Measurements from ENCODE around the gene SEL1L2.

SEL1L2 gene

GRCh38 chr20:13819885-13820645 is 170.3 kb downstream of the SEL1L2 start:
- TF ChIP-seq CTCF (IDR thresholded peaks at IDR 0.05; ENCODE audit: low read depth, low read length, poor library complexity, severe bottlenecking) (peak; percentile 65), EZH2phosphoT487 (IDR thresholded peaks at IDR 0.05; ENCODE audit: borderline replicate concordance, low read length) (no peak)
- H3K9me3 ChIP-seq (ENCODE audit: control insufficient read depth, insufficient read depth, low read length): no peaks in the 10 kb centered on the region
- no peaks in the 10 kb centered on the region for H3K9me2 ChIP-seq (replicated peaks; ENCODE audit: control insufficient read depth, low read length)
- no peaks in the 10 kb centered on the region for H3K4me1 ChIP-seq (ENCODE audit: control insufficient read depth, low read length)
- no peak overlapping the region for H3K4me2 ChIP-seq (ENCODE audit: low read length)
- H3K36me3 ChIP-seq (ENCODE audit: control insufficient read depth, low read length): peaks cover 27% of the 10 kb centered on the region
- 0 out of 2 replicates have a peak, but pooled peaks cover 5% of the 10 kb centered on the region for H4K20me1 ChIP-seq (ENCODE audit: control insufficient read depth, insufficient read depth, low read depth, low read length)
- H3K4me3 ChIP-seq (ENCODE audit: low read length): no peak overlapping the region
- no peak overlapping the region for H3K27ac ChIP-seq (ENCODE audit: low read depth, low read length)
- peaks cover 3% of the 10 kb centered on the region; the same call in 1 of the 2 replicates for H3F3A ChIP-seq (ENCODE audit: control insufficient read depth, insufficient read depth)
- H3K79me2 ChIP-seq (ENCODE audit: control insufficient read depth, low read length): no peaks in the 10 kb centered on the region
- H3K27me3 ChIP-seq (ENCODE audit: control insufficient read depth, low read length): no peaks in the 10 kb centered on the region

GRCh38 chr20:13817342-13817741 is 173.1 kb downstream of the SEL1L2 start:
- Histone ChIP-seq H3K27me3 (ENCODE audit: control insufficient read depth, low read length) (no peaks in the 10 kb centered on the region), H3K9me3 (ENCODE audit: control insufficient read depth, insufficient read depth, low read length) (no peaks in the 10 kb centered on the region), H3K4me2 (ENCODE audit: low read length) (no peak overlapping the region), H3K27ac (ENCODE audit: low read depth, low read length) (no peak overlapping the region), H4K20me1 (ENCODE audit: control insufficient read depth, insufficient read depth, low read depth, low read length) (0 out of 2 replicates have a peak, but pooled peaks cover 5% of the 10 kb centered on the region), H3K9me2 (replicated peaks; ENCODE audit: control insufficient read depth, low read length) (no peaks in the 10 kb centered on the region), H3K79me2 (ENCODE audit: control insufficient read depth, low read length) (no peaks in the 10 kb centered on the region), H3K4me3 (ENCODE audit: low read length) (no peak overlapping the region), H3F3A (ENCODE audit: control insufficient read depth, insufficient read depth) (peaks cover 3% of the 10 kb centered on the region; the same call in 1 of the 2 replicates), H3K4me1 (ENCODE audit: control insufficient read depth, low read length) (no peaks in the 10 kb centered on the region), H3K36me3 (ENCODE audit: control insufficient read depth, low read length) (peaks cover 45% of the 10 kb centered on the region)
- TF ChIP-seq CTCF (IDR thresholded peaks at IDR 0.05; ENCODE audit: low read depth, low read length, poor library complexity, severe bottlenecking) (no peak), EZH2phosphoT487 (IDR thresholded peaks at IDR 0.05; ENCODE audit: borderline replicate concordance, low read length) (no peak)

- no peak overlapping the region for H3K27ac ChIP-seq (ENCODE audit: low read depth, low read length)
- H3K9me2 ChIP-seq (replicated peaks; ENCODE audit: control insufficient read depth, low read length): no peaks in the 10 kb centered on the region
- H3K36me3 ChIP-seq (ENCODE audit: control insufficient read depth, low read length): peaks cover 50% of the 10 kb centered on the region
- peaks cover 3% of the 10 kb centered on the region; the same call in 1 of the 2 replicates for H3F3A ChIP-seq (ENCODE audit: control insufficient read depth, insufficient read depth)
- H4K20me1 ChIP-seq (ENCODE audit: control insufficient read depth, insufficient read depth, low read depth, low read length): 0 out of 2 replicates have a peak, but pooled peaks cover 5% of the 10 kb centered on the region
- no peak overlapping the region for H3K4me3 ChIP-seq (ENCODE audit: low read length)
- no peaks in the 10 kb centered on the region for H3K9me3 ChIP-seq (ENCODE audit: control insufficient read depth, insufficient read depth, low read length)
- H3K27me3 ChIP-seq (ENCODE audit: control insufficient read depth, low read length): no peaks in the 10 kb centered on the region
- H3K4me2 ChIP-seq (ENCODE audit: low read length): no peak overlapping the region
- H3K79me2 ChIP-seq (ENCODE audit: control insufficient read depth, low read length): no peaks in the 10 kb centered on the region
- TF ChIP-seq CTCF (IDR thresholded peaks at IDR 0.05; ENCODE audit: low read depth, low read length, poor library complexity, severe bottlenecking) (no peak), EZH2phosphoT487 (IDR thresholded peaks at IDR 0.05; ENCODE audit: borderline replicate concordance, low read length) (no peak)
- no peaks in the 10 kb centered on the region for H3K4me1 ChIP-seq (ENCODE audit: control insufficient read depth, low read length)
These were observed 173.7 kb downstream of the SEL1L2 start for GRCh38 chr20:13816757-13817156.
